AG09309 (cell line): ENCODE data around the gene MRPL57.
"Not testable (repeated sequence)": the region's sequence is repeated elsewhere in the genome, so short reads cannot be mapped to it uniquely, and the experiment has no call there.

ENCODE experiments used
- DNase-seq: peaks from one replicate; pipeline ENCODE4 v3.0.0-alpha.2; 2010; ENCODE audit warnings: low read depth
- H3K4me3 ChIP-seq: 2 replicates; pipeline ENCODE4 v1.5.1; 2011; ENCODE audit warnings: mild to moderate bottlenecking, low read depth, low read length, moderate library complexity; ENCODE audit not compliant: control insufficient read depth
- TF ChIP-seq, protein P1 (sequence below): IDR thresholded peaks from 2 replicates; pipeline ENCODE4 v1.5.1; 2011; ENCODE audit warnings: mild to moderate bottlenecking, low read depth, low read length, inconsistent platforms; ENCODE audit not compliant: insufficient read depth, control insufficient read depth; ENCODE audit errors: missing control alignments

MRPL57 gene

DNA sequence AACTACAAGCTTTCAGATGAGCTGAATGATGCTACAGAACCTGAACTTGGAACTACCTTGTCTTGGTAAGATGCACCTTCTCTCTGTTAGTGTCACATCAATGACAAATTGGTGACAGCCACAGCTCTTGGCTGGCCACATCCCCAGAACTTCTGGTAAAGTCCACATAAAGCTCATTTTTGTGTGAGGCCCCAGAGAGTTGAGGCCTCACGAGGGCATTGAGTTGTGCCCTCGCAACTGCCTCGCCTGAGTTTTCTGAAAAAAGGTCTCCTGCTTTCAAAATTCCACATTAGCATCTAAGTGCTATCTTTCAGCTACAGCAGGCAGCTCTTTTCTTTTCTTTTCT lies 42.6 kb downstream of the MRPL57 start:
- DNase-seq: no peak
- H3K4me3 ChIP-seq: no peak overlapping the region
- TF ChIP-seq, protein P1, sequence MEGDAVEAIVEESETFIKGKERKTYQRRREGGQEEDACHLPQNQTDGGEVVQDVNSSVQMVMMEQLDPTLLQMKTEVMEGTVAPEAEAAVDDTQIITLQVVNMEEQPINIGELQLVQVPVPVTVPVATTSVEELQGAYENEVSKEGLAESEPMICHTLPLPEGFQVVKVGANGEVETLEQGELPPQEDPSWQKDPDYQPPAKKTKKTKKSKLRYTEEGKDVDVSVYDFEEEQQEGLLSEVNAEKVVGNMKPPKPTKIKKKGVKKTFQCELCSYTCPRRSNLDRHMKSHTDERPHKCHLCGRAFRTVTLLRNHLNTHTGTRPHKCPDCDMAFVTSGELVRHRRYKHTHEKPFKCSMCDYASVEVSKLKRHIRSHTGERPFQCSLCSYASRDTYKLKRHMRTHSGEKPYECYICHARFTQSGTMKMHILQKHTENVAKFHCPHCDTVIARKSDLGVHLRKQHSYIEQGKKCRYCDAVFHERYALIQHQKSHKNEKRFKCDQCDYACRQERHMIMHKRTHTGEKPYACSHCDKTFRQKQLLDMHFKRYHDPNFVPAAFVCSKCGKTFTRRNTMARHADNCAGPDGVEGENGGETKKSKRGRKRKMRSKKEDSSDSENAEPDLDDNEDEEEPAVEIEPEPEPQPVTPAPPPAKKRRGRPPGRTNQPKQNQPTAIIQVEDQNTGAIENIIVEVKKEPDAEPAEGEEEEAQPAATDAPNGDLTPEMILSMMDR: no peak

DNA sequence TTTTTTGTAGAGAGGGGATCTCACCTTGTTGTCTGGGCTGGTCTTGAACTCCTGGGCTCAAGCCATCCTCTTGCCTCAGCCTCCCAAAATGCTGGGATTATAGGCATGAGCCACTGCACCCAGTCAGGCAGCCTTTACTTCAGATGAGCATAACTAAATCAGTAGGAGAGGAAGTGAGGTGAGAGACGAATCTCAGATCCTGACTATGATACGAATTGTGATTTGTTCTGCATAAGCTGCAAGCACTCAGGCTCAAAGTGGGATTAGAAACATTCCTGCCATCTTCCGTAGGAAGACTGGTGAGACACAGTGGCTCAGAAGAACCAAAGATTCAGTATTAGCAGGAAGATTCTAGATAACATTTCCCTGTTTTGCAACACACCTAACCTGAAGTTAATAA lies 43.3 kb downstream of the MRPL57 start:
- H3K4me3 ChIP-seq: not testable (repeated sequence)

DNA sequence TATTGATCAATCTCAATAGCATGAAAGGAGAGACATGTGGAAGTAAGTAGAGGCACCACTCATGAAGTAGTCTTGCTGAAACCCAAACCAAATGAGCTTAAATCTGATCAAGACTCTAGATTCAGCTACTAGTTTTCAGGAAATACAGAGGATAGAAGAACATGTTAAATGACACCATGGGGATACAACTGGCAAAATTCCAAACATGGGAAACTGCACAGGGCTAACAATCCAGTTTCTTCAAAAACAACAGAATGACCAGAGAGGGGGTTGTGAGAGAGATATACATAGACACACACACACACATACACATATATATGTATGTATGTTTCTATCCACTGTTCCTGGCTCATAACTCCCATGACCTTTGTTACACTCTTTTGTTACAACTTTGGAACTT lies 44.8 kb downstream of the MRPL57 start:
- H3K4me3 ChIP-seq: no peak overlapping the region
- DNase-seq: no peak
- TF ChIP-seq, protein P1: no peak

More for the DNA sequence above, 43.3 kb downstream of the MRPL57 start:
- not testable (repeated sequence) for DNase-seq

DNA sequence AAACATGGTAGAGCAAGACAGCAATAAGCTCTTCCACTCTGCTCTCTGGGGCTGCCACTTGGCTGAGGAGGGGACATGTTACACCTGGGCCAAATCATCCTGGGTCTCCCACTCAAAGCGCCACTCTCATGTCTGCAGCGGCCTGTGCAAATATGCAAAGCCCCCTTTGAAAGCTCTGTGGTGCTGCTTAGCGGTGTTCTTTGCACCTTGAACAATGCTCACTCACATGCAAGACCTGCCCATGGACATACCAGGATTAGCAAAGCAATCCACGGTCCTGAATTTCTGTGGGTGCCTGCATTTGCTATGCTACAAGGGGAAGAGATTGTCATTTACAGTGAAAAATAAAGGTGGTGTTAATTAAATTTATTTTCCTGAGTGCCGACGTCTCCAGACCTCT lies 48.6 kb downstream of the MRPL57 start:
- TF ChIP-seq, protein P1: no peak
- no peak for DNase-seq
- no peak overlapping the region for H3K4me3 ChIP-seq

DNA sequence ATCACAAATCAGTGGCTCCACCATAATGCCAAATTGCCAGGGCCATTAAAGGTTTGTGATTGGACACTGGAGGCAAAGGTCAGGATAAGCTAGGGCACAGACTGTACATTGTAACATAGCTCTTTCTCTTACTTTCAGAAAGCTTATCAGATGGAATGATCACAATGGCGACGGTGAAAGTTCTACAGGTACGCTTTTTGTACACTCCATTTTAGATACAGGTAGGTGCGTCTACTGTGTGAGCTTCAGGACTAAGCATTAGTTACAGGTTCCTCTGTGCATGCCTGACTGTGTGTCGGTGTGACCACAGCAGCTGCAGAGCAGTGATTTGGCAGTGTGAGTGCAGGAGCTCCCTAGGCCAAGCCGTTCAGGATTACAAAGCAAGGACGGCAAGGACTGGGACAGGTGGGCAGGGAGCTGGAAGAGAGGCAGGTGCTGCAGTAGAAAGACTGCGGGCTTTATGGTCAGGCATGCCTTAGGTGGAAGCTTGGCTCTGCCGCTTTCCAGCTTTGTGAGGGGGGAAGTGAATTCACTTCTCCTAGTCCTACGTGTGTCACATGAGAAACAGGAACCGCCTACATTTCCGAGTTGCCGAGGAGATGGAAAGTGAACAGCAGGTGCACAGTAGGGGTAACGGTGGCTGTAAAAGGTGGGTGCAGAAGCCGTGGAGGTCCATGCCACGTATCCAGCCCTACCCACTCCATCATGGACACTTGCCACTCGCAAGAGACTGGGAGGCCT lies 49.6 kb downstream of the MRPL57 start:
- DNase-seq: no peak
- H3K4me3 ChIP-seq: no peak overlapping the region
- TF ChIP-seq, protein P1: no peak

DNA sequence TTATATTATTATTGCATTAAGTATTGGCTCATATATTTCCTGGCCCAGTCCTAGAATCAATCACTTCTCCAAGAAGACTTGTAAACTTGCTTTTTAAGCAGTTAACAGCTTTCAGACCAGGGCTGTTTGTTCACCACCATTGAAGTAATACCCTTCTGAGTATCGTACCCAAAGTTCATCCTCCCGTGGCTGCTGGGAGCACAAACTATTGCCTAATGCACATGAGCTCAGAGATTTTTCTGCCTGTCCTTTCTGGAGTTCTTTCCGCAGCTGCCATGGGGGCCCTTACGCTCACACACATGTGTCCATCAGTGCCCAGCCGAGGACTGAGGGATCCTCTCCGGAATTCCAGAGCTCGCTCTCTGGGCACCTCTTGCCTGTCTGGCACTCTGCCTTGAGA lies 51.5 kb downstream of the MRPL57 start:
- H3K4me3 ChIP-seq: no peak overlapping the region
- TF ChIP-seq, protein P1: no peak
- DNase-seq: no peak
